A549 (cell line): ENCODE data around the gene ARHGDIA.
A peak's percentile ranks its signal among the peaks of the same experiment; 100 is the strongest.

ENCODE experiments used
- BHLHE40 ChIP-seq: IDR thresholded peaks from 2 replicates; pipeline ENCODE4 v1.6.1; 2012; ENCODE audit warnings: low read depth, low read length, inconsistent platforms
- CEBPB ChIP-seq, 2 experiments: fragments of >200 bp in 1 of 2; sonication (Bioruptor Twin) in 1 of 2; formaldehyde crosslinking in 1 of 2; IDR thresholded peaks; 2 replicates each; pipeline ENCODE4 v1.6.1; 2012 to 2016
- FOSL2 ChIP-seq, 2 experiments: fragments of 450-650 bp in 1 of 2; fragments of >200 bp in 1 of 2; sonication (Bioruptor Twin) in 1 of 2; formaldehyde crosslinking; IDR thresholded peaks; 2 replicates each; pipeline versions ENCODE4 v1.5.0 to v1.6.1; 2016 to 2020; ENCODE audit warnings: mild to moderate bottlenecking in 1 of 2, moderate library complexity in 1 of 2
- JUNB ChIP-seq: fragments of >200 bp; sonication (Bioruptor Twin); formaldehyde crosslinking; IDR thresholded peaks from 2 replicates; pipeline ENCODE4 v1.6.1; 2016
- KDM5A ChIP-seq: fragments of 200-600 bp; sonication (generic); IDR thresholded peaks from 2 replicates; pipeline ENCODE4 v1.6.1; 2016; ENCODE audit warnings: antibody characterized with exemption, mild to moderate bottlenecking
- POLR2A ChIP-seq: IDR thresholded peaks from 2 replicates; pipeline ENCODE4 v1.6.1; 2012; ENCODE audit warnings: mild to moderate bottlenecking, low read length
- POLR2AphosphoS2 ChIP-seq: conservative IDR thresholded peaks from 2 replicates; pipeline ENCODE4 v1.6.1; 2012; ENCODE audit warnings: low read length, improper control_type of control experiment, inconsistent platforms
- SMC3 ChIP-seq: fragments of >200 bp; sonication (Bioruptor Twin); formaldehyde crosslinking; IDR thresholded peaks from 3 replicates; pipeline ENCODE4 v1.6.1; 2018; ENCODE audit warnings: inconsistent platforms
- TF ChIP-seq, protein P1 (sequence below): fragments of 250-450 bp; sonication (Bioruptor Pico); IDR thresholded peaks from 2 replicates; pipeline ENCODE4 v1.5.0; 2020; ENCODE audit warnings: low read depth, mild to moderate bottlenecking, moderate library complexity
- TF ChIP-seq, protein P2 (sequence below): IDR thresholded peaks from 2 replicates; pipeline ENCODE4 v1.6.1; 2012
- TF ChIP-seq, protein P3 (sequence below): IDR thresholded peaks from 2 replicates; pipeline ENCODE4 v1.6.1; 2012
- TF ChIP-seq, protein P4 (sequence below): fragments of 450-650 bp; IDR thresholded peaks from 2 replicates; pipeline ENCODE4 v1.6.1; 2014; ENCODE audit warnings: antibody characterized with exemption
- TF ChIP-seq, protein P5 (sequence below): fragments of 200-600 bp; sonication (generic); IDR thresholded peaks from 2 replicates; pipeline ENCODE4 v1.6.1; 2016; ENCODE audit warnings: antibody characterized with exemption, mild to moderate bottlenecking, moderate library complexity

DNA sequence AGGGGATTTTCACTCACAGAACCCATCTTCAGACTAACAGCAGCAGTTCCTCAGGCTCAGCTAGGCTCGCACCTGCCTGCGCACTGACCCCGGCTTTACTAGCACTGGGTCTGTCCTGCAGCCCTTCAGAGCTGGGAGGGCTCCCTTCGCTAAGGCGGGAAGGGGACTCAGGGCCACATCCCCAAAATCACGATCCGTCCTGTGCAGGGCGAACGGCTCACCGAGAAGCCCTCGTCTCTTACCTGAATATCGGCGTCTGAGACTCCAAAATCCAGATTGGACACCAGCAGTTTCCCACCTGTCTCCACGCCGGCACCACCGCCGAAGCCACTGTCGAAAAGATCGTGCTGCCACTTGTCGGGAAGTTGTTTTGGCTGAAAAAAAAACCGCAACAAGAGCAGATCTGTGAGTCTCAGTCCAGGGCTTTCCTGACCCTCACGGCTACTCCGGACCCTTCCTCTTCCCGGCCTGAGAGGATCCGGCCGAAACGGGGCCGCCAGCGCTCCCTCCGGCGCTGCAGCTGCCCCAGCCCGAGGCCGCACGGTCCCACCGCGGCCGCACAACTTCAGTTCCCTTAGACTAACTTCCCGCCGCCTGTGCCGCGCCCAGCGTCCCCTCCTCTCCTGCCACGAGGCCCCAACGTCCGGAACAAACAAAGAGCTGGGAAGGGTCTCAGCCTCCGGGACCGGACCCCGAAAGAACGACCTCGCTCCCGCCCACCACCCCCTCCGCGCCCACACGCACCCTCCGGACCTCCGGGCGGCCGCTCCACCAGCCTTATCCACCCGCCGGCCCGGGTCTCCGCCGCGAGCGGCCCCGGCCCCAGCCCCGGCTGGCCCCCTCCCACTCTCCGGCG lies 19.5 kb upstream of the ARHGDIA start:
- TF ChIP-seq FOSL2 (IDR thresholded peaks at IDR 0.05) (no peak), FOSL2 (CRISPR knock-in tag; IDR thresholded peaks at IDR 0.05) (no peak), KDM5A (peak; percentile 19; the same call in 1 of the 2 replicates), CEBPB (IDR thresholded peaks at IDR 0.05) (no peak), JUNB (no peak), POLR2A (no peak), POLR2AphosphoS2 (no peak), SMC3 (no peak), BHLHE40 (no peak)
- TF ChIP-seq, protein P1, sequence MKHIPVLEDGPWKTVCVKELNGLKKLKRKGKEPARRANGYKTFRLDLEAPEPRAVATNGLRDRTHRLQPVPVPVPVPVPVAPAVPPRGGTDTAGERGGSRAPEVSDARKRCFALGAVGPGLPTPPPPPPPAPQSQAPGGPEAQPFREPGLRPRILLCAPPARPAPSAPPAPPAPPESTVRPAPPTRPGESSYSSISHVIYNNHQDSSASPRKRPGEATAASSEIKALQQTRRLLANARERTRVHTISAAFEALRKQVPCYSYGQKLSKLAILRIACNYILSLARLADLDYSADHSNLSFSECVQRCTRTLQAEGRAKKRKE (CRISPR knock-in tag): no peak
- TF ChIP-seq, protein P2, sequence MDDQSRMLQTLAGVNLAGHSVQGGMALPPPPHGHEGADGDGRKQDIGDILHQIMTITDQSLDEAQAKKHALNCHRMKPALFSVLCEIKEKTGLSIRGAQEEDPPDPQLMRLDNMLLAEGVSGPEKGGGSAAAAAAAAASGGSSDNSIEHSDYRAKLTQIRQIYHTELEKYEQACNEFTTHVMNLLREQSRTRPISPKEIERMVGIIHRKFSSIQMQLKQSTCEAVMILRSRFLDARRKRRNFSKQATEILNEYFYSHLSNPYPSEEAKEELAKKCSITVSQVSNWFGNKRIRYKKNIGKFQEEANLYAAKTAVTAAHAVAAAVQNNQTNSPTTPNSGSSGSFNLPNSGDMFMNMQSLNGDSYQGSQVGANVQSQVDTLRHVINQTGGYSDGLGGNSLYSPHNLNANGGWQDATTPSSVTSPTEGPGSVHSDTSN: no peak
- TF ChIP-seq, protein P3, sequence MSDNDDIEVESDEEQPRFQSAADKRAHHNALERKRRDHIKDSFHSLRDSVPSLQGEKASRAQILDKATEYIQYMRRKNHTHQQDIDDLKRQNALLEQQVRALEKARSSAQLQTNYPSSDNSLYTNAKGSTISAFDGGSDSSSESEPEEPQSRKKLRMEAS: no peak
- TF ChIP-seq, protein P4, sequence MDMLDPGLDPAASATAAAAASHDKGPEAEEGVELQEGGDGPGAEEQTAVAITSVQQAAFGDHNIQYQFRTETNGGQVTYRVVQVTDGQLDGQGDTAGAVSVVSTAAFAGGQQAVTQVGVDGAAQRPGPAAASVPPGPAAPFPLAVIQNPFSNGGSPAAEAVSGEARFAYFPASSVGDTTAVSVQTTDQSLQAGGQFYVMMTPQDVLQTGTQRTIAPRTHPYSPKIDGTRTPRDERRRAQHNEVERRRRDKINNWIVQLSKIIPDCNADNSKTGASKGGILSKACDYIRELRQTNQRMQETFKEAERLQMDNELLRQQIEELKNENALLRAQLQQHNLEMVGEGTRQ: no peak
- TF ChIP-seq, protein P5, sequence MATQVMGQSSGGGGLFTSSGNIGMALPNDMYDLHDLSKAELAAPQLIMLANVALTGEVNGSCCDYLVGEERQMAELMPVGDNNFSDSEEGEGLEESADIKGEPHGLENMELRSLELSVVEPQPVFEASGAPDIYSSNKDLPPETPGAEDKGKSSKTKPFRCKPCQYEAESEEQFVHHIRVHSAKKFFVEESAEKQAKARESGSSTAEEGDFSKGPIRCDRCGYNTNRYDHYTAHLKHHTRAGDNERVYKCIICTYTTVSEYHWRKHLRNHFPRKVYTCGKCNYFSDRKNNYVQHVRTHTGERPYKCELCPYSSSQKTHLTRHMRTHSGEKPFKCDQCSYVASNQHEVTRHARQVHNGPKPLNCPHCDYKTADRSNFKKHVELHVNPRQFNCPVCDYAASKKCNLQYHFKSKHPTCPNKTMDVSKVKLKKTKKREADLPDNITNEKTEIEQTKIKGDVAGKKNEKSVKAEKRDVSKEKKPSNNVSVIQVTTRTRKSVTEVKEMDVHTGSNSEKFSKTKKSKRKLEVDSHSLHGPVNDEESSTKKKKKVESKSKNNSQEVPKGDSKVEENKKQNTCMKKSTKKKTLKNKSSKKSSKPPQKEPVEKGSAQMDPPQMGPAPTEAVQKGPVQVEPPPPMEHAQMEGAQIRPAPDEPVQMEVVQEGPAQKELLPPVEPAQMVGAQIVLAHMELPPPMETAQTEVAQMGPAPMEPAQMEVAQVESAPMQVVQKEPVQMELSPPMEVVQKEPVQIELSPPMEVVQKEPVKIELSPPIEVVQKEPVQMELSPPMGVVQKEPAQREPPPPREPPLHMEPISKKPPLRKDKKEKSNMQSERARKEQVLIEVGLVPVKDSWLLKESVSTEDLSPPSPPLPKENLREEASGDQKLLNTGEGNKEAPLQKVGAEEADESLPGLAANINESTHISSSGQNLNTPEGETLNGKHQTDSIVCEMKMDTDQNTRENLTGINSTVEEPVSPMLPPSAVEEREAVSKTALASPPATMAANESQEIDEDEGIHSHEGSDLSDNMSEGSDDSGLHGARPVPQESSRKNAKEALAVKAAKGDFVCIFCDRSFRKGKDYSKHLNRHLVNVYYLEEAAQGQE: no peak
